ENCODE measurements around the gene SLC15A3.
A peak's percentile ranks its signal among the peaks of the same experiment; 100 is the strongest.

Gene SLC15A3

GRCh38 chr11:60960405-60960804, 8.4 kb upstream of the SLC15A3 start:
- no peak for TF ChIP-seq CTCF (conservative IDR thresholded peaks at IDR 0.05; ENCODE audit: low read depth)
- DNase-seq (ENCODE audit: low spot score) = no peak
- ChIA-PET POLR2A (ENCODE audit: low non-redundant PET) (no interaction called here), CTCF (no interaction called here)
- no peak overlapping the region for H3K27ac ChIP-seq

- TF ChIP-seq CTCF (conservative IDR thresholded peaks at IDR 0.05; ENCODE audit: low read depth) = no peak
- ChIA-PET CTCF (no interaction called here), POLR2A (ENCODE audit: low non-redundant PET) (no interaction called here)
- DNase-seq (ENCODE audit: low spot score) = no peak
- H3K27ac ChIP-seq = no peak overlapping the region
Observed at GRCh38 chr11:60959431-60959830, 7.5 kb upstream of the SLC15A3 start.

GRCh38 chr11:60957188-60957587, 5.2 kb upstream of the SLC15A3 start:
- POLR2A ChIA-PET (ENCODE audit: low non-redundant PET) = no interaction called here
- DNase-seq (ENCODE audit: low spot score) = peak; percentile 44
- no peak for TF ChIP-seq CTCF (conservative IDR thresholded peaks at IDR 0.05; ENCODE audit: low read depth)

GRCh38 chr11:60955571-60955970, 3.6 kb upstream of the SLC15A3 start:
- CTCF ChIA-PET = no interaction called here
- TF ChIP-seq CTCF (conservative IDR thresholded peaks at IDR 0.05; ENCODE audit: low read depth) = no peak

More at GRCh38 chr11:60957188-60957587, 5.2 kb upstream of the SLC15A3 start:
- no peak overlapping the region for H3K27ac ChIP-seq
- CTCF ChIA-PET = no interaction called here

GRCh38 chr11:60954421-60954820, 2.4 kb upstream of the SLC15A3 start:
- H3K27ac ChIP-seq = no peak overlapping the region
- POLR2A ChIA-PET (ENCODE audit: low non-redundant PET) = no interaction called here
- TF ChIP-seq CTCF (conservative IDR thresholded peaks at IDR 0.05; ENCODE audit: low read depth) = no peak
- DNase-seq (ENCODE audit: low spot score) = no peak
- CTCF ChIA-PET = no interaction called here

More at GRCh38 chr11:60955571-60955970, 3.6 kb upstream of the SLC15A3 start:
- no peak overlapping the region for H3K27ac ChIP-seq
- POLR2A ChIA-PET (ENCODE audit: low non-redundant PET) = no interaction called here
- DNase-seq (ENCODE audit: low spot score) = no peak

GRCh38 chr11:60953781-60954180, 1.8 kb upstream of the SLC15A3 start:
- CTCF ChIA-PET = no interaction called here
- DNase-seq (ENCODE audit: low spot score) = no peak
- TF ChIP-seq CTCF (conservative IDR thresholded peaks at IDR 0.05; ENCODE audit: low read depth) = no peak

GRCh38 chr11:60952742-60953170, 780 bp upstream of the SLC15A3 start:
- no peak overlapping the region for H3K27ac ChIP-seq
- DNase-seq (ENCODE audit: low spot score) = no peak
- POLR2A ChIA-PET (ENCODE audit: low non-redundant PET) = no interaction called here
- CTCF ChIA-PET = no interaction called here
- no peak for TF ChIP-seq CTCF (conservative IDR thresholded peaks at IDR 0.05; ENCODE audit: low read depth)

More at GRCh38 chr11:60953781-60954180, 1.8 kb upstream of the SLC15A3 start:
- no peak overlapping the region for H3K27ac ChIP-seq
- POLR2A ChIA-PET (ENCODE audit: low non-redundant PET) = no interaction called here
